ENCODE data around the gene LACRT.

Gene LACRT

DNA sequence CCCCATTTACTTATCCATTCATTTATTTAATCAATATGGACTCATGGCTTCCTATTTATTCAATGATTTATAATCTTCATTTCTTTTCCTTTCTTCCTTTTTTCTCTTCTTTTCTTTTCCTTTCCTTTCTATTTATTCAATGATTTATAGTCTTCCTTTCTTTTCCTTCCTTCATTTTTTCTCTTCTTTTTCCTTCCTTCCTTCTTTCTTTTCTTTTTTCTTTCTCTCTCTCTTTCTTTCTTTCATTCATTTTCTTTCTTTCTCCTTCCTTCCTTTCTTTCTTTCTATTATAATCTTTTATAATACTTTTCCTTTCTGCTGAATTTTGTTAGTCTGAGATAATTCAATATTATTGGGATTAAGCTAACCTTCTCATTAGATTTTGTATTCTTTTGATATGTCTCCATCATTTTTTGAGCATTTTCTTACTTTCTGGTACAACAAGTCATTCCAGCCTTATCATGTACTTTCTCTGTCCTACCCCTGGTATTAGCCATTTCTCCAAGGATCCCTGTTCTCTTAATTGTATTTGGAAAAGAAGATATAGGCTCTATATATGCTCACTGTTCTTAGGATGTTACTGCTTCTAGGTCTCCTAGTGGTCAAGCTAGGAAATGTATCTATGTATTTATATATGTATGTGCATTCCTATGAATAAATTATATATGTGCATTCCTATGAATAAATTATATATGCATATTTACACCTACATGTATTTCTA lies 12.1 kb downstream of the LACRT start:
- POLR2A ChIA-PET = no interaction called here
- TF ChIP-seq ARNT (IDR thresholded peaks at IDR 0.05) (no peak), NFRKB (IDR thresholded peaks at IDR 0.05) (no peak), SP1 (IDR thresholded peaks at IDR 0.05) (no peak), HDGF (IDR thresholded peaks at IDR 0.05; ENCODE audit: borderline replicate concordance) (no peak), TARDBP (IDR thresholded peaks at IDR 0.05) (no peak), ELF4 (IDR thresholded peaks at IDR 0.05) (no peak), LEF1 (IDR thresholded peaks at IDR 0.05; ENCODE audit: borderline replicate concordance) (no peak), BHLHE40 (IDR thresholded peaks at IDR 0.05; ENCODE audit: borderline replicate concordance) (no peak), FOXK2 (IDR thresholded peaks at IDR 0.05) (no peak), SUZ12 (IDR thresholded peaks at IDR 0.05) (no peak), CTBP1 (IDR thresholded peaks at IDR 0.05; ENCODE audit: borderline replicate concordance) (no peak), FOXM1 (IDR thresholded peaks at IDR 0.05; ENCODE audit: borderline replicate concordance) (no peak), ZNF384 (IDR thresholded peaks at IDR 0.05) (no peak), FOXA1 (IDR thresholded peaks at IDR 0.05) (no peak), L3MBTL2 (conservative IDR thresholded peaks at IDR 0.05) (no peak)
- TF ChIP-seq, protein P1, sequence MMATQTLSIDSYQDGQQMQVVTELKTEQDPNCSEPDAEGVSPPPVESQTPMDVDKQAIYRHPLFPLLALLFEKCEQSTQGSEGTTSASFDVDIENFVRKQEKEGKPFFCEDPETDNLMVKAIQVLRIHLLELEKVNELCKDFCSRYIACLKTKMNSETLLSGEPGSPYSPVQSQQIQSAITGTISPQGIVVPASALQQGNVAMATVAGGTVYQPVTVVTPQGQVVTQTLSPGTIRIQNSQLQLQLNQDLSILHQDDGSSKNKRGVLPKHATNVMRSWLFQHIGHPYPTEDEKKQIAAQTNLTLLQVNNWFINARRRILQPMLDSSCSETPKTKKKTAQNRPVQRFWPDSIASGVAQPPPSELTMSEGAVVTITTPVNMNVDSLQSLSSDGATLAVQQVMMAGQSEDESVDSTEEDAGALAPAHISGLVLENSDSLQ (IDR thresholded peaks at IDR 0.05) = no peak
- CTCF ChIA-PET = interaction anchor here (0.9 to 1.6 kb wide), 5 partner anchors 9 to 70 kb away, joined by 3 to 4 read pairs (median 4); no protein-coding TSS in a partner anchor
- DNase-seq (ENCODE audit: extremely low spot score) = no peak

DNA sequence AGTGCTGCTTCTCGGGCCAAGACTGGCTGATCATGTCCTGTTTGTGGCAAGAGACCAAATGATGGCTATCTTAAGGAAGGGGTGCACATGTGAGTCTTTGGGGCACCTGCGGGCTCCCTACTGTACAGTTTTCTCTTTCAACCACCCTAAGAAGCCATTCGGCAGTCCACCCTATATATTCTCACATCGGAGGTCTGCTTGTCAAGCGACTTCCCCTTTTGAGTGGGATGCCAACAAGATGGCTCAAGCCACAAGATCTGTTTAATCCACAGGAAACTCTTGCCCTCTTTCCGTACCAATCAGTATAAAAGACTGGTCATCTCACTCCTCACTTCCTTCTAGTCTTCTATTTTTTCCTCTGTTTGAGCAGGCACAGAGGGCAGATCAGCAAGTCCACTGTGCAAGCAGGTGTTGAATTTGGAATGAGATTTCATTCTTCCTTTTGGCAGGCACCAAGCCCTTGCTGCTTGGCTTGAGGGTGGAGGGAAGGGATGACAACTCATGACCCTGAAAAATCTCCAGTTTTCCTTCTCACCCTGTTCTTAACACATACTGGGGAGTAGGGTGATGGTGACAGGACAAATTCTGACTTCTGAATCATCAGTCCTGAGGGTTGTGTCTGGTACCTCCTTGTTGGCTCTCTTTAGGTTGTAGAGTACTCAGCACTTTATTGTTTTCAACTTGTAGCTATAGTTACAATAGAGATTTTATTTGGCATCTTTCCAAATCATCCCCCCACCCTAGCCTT lies 17.6 kb downstream of the LACRT start:
- CTCF ChIA-PET = no interaction called here
- TF ChIP-seq HDGF (IDR thresholded peaks at IDR 0.05; ENCODE audit: borderline replicate concordance) (no peak), BHLHE40 (IDR thresholded peaks at IDR 0.05; ENCODE audit: borderline replicate concordance) (no peak), LEF1 (IDR thresholded peaks at IDR 0.05; ENCODE audit: borderline replicate concordance) (no peak), ELF4 (IDR thresholded peaks at IDR 0.05) (no peak), L3MBTL2 (conservative IDR thresholded peaks at IDR 0.05) (no peak), FOXA1 (IDR thresholded peaks at IDR 0.05) (no peak), FOXM1 (IDR thresholded peaks at IDR 0.05; ENCODE audit: borderline replicate concordance) (no peak), FOXK2 (IDR thresholded peaks at IDR 0.05) (no peak)
- POLR2A ChIA-PET = no interaction called here
- no peak for DNase-seq (ENCODE audit: extremely low spot score)

GRCh38 chr12:54612225-54612750 lies 22.4 kb downstream of the LACRT start:
- ChIA-PET POLR2A (no interaction called here), CTCF (no interaction called here)
- DNase-seq (ENCODE audit: extremely low spot score) = no peak
- TF ChIP-seq TARDBP (IDR thresholded peaks at IDR 0.05) = no peak

- DNase-seq (ENCODE audit: extremely low spot score) = no peak
- POLR2A ChIA-PET = no interaction called here
- no peak for TF ChIP-seq ARNT (IDR thresholded peaks at IDR 0.05)
- TF ChIP-seq ELF4 (IDR thresholded peaks at IDR 0.05) = no peak
- TF ChIP-seq FOXK2 (IDR thresholded peaks at IDR 0.05) = no peak
- TF ChIP-seq, protein P1 (IDR thresholded peaks at IDR 0.05) = no peak
- TF ChIP-seq LEF1 (IDR thresholded peaks at IDR 0.05; ENCODE audit: borderline replicate concordance) = no peak
- TF ChIP-seq CTBP1 (IDR thresholded peaks at IDR 0.05; ENCODE audit: borderline replicate concordance) = no peak
- CTCF ChIA-PET = no interaction called here
These were observed 23.0 kb downstream of the LACRT start for GRCh38 chr12:54611715-54612149.

DNA sequence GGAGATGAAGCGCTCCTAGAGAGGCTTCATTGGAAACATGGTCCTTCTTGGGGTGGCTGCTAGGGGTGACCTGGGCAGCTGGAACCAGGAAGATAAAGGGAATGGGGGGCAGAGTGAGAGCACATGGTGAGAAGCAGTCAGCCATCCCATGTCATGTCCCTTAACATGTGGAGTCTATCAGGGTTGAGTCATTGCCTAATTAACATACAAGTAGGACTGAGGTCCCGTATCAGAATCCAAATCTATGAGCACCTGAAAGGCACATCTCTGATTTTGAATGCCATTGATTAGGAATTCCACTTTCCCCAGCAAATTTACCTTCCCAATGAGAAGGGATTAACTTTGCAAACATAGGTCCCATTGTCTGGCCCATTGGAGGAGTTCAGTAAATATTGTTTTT lies 25.9 kb downstream of the LACRT start:
- POLR2A ChIA-PET = no interaction called here
- TF ChIP-seq SUZ12 (IDR thresholded peaks at IDR 0.05) (no peak), L3MBTL2 (conservative IDR thresholded peaks at IDR 0.05) (no peak), ELF4 (IDR thresholded peaks at IDR 0.05) (no peak), HDGF (IDR thresholded peaks at IDR 0.05; ENCODE audit: borderline replicate concordance) (no peak), NFRKB (IDR thresholded peaks at IDR 0.05) (no peak), LEF1 (IDR thresholded peaks at IDR 0.05; ENCODE audit: borderline replicate concordance) (no peak), FOXK2 (IDR thresholded peaks at IDR 0.05) (no peak), TARDBP (IDR thresholded peaks at IDR 0.05) (no peak), FOXM1 (IDR thresholded peaks at IDR 0.05; ENCODE audit: borderline replicate concordance) (no peak), CTBP1 (IDR thresholded peaks at IDR 0.05; ENCODE audit: borderline replicate concordance) (no peak), BHLHE40 (IDR thresholded peaks at IDR 0.05; ENCODE audit: borderline replicate concordance) (no peak), FOXA1 (IDR thresholded peaks at IDR 0.05) (no peak), SP1 (IDR thresholded peaks at IDR 0.05) (no peak), ARNT (IDR thresholded peaks at IDR 0.05) (no peak), ZNF384 (IDR thresholded peaks at IDR 0.05) (no peak)
- TF ChIP-seq, protein P1 (IDR thresholded peaks at IDR 0.05) = no peak
- CTCF ChIA-PET = interaction anchor here (0.9 kb wide), 1 partner anchor 71 kb away, joined by 3 read pairs; no protein-coding TSS in a partner anchor
- DNase-seq (ENCODE audit: extremely low spot score) = no peak

DNA sequence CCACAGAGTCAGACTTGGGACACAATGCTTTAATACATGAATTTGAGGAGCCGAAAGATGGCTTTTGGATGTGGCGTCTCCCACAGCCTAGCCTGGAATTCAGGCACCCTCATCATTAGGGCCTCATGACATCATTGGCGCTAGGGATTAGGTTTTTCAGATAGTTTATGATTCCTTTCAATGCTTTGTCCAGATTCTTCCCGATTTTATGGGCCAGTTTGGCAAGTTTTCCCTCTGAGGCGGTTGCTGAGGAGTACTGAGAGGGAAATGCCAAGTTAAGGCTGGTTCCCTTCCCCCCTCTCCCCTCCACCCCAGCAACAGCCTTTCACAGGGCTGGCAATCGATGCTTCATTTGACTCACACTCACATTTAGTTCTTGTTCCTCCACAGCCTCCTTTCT lies 26.5 kb downstream of the LACRT start:
- ChIA-PET CTCF (no interaction called here), POLR2A (no interaction called here)
- TF ChIP-seq HDGF (IDR thresholded peaks at IDR 0.05; ENCODE audit: borderline replicate concordance) = no peak
- no peak for TF ChIP-seq SUZ12 (IDR thresholded peaks at IDR 0.05)
- TF ChIP-seq ELF4 (IDR thresholded peaks at IDR 0.05) = no peak
- TF ChIP-seq FOXK2 (IDR thresholded peaks at IDR 0.05) = no peak
- TF ChIP-seq L3MBTL2 (conservative IDR thresholded peaks at IDR 0.05) = no peak
- no peak for TF ChIP-seq SP1 (IDR thresholded peaks at IDR 0.05)
- no peak for TF ChIP-seq NFRKB (IDR thresholded peaks at IDR 0.05)
- no peak for TF ChIP-seq TARDBP (IDR thresholded peaks at IDR 0.05)
- TF ChIP-seq ZNF384 (IDR thresholded peaks at IDR 0.05) = no peak
- TF ChIP-seq CTBP1 (IDR thresholded peaks at IDR 0.05; ENCODE audit: borderline replicate concordance) = no peak
- TF ChIP-seq BHLHE40 (IDR thresholded peaks at IDR 0.05; ENCODE audit: borderline replicate concordance) = no peak
- no peak for TF ChIP-seq LEF1 (IDR thresholded peaks at IDR 0.05; ENCODE audit: borderline replicate concordance)
- TF ChIP-seq, protein P1 (IDR thresholded peaks at IDR 0.05) = no peak
- no peak for DNase-seq (ENCODE audit: extremely low spot score)
